HG02885 (cell line): ENCODE results near the gene WARS2.
A peak's percentile ranks its signal among the peaks of the same experiment; 100 is the strongest.

Experiments
- ATAC-seq: cut with Tn5 transposase; IDR thresholded peaks from one replicate; pipeline ENCODE4 v1.9.1; 2021; ENCODE audit warnings: mild to moderate bottlenecking; ENCODE audit not compliant: unreplicated experiment, poor library complexity

Gene WARS2

DNA sequence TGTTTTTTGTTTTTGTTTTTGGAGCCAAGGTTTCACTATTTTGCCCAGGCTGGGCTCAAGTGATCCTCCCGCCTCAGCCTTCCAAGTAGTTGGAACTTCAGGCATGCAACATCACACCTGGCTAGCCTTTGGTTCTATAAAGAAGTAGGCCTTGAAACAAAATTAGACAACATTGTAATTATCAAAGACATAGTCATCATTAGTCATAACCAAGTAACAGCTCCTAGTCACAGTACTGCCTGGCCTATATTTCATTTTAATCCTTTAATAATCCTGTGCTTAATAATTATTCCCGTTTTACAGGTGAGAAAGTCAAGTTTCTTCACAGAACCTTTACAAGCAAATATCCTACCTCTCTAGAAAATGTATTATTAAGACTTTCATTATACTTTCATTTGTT is 100.0 kb downstream of the WARS2 start:
- no peak for ATAC-seq

DNA sequence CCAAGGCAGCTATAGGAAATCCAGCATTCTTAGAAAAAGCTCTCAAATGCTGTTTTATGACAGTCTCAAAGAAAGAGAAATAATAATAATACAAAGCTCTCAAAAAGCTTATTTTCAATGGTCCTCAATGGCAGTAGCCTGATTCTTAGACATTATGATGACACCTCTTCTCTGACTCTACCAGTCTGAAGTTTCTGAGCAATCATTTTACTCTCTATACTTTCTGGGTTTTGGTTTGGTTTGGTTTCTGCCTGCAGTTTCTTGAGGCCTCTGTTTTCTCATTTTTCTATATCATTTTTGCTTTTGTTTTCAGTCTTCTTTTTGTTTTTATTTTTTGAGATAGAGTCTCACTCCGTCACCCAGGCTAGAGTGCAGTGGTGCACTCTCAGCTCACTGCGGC is 102.1 kb downstream of the WARS2 start:
- ATAC-seq = no peak

DNA sequence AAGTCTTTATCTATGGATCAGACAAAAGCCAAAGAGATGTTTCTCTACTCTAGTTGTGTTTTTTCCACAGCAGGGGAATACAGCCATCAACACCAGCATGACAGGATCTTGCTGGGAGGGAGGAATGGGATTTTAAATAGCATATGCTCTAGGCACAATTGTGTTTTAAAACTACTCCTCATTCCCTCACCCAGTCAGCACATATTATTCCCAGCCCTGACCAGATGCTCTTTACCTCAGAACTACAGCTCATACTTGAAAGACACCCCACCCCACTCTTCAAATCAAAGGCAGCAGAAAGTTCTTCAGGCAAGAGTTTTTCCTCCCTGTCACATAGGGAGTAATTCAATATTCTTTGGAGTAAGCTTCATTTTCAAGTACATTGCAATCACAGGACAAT is 106.1 kb downstream of the WARS2 start:
- ATAC-seq = no peak

DNA sequence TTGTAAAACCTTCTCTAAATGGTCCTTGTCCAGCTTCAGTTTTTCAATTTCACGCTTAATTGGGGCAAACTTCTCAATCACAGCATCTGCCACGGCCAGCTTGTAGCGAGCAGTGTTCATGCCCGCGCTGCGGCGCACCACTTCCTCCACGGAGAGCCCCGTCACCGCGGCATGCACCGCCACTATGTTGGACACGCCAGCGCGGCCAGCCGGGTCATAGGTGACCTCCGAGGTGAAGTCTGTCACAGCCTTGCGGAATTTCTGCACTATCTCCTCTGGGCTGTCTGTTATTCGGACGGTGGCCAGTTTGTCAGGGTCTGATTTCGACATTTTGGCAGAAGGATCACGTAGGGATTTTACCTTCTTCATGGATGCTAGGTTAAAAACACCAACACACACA is 107.5 kb downstream of the WARS2 start:
- no peak for ATAC-seq

DNA sequence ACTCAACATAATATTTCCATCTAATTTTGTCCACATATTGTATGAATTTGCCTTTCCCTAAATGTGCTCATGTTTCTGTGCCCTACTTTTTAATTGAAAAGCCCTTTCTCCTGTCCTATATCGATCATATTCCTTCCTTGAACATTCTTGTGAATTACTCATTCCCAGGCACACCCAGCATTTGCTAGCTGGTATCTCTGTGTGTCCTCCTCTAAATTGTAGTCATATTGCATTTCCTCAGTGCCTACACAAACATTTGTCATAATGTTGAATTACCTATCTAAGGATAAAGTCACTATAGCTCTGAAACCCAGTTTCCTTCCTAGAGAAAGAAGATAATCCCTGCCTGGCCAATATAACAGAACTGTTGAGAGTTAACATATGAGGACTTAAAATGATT is 112.7 kb downstream of the WARS2 start:
- no peak for ATAC-seq

DNA sequence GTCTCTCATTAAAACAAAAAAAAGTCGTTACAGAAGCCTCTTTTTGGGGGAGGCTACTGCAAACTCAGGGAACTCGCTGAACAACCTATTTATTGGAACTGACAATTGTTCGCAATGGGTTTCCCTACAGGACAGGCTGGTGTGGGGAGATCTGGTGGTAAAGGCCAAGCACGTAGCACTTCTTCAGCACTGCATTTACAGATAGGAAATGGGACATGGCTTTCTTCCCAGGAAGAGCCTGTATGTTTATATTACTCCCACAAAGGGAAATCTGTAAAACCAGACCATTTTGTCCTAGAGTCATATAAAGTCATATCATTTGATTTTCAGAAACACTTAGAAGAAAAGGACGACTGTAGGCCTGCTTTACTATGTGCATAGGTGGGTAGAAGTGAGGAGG is 113.5 kb downstream of the WARS2 start:
- no peak for ATAC-seq

DNA sequence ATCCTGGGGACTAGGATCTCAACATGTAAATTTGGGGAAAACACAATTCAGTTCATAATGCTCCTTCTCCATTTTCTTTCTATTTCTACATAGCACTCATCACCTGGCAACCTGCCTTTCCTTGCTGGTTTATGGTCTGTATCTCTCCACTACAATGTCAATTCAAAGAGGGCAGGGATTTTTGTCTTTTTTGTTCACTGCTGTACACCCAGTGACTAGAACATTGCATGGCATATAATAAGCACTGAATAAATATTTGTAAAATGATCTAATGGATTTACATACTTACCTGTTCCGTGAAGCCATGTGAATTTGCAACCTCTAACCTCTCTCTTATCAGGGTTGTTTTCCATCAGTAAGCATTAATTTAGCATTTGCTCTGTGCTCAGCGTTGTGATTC is 124.9 kb downstream of the WARS2 start:
- no peak for ATAC-seq

DNA sequence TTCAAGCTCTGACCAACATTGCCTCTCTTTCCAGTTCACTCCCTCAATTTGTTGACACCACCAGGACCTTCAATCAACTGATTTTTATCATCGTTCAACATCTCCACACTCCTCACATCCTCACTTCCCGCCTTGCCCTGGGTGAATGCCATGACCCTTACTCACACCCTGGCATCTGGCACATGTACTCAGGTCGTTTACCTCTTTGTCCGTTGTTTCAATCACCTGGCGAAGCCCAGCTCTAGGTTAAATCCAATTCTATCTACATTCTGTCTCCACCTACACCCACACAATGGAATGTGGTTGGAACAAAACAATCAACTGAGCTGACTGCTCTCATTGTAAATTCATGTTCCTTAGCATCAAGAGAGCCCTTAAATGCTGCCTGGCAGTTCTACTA is 128.1 kb downstream of the WARS2 start:
- no peak for ATAC-seq

DNA sequence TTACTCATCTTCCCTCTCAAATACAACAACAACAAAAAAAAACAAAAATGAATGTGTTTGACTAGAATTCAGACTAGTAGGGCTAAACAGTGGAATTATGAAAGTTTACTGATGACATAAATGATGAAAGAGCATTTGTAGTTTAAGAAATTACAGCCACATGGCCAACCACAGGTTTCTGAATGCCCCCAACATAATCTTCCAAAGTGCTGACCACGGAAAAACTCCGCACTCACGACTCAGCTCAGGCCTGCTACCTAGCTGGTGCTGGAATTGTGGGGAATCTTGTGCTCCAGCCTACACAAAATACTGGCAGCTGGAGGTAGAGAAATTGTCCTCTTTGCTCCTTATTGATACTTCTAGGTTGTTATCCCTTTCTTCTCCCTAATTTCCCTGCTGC is 128.7 kb downstream of the WARS2 start:
- no peak for ATAC-seq

DNA sequence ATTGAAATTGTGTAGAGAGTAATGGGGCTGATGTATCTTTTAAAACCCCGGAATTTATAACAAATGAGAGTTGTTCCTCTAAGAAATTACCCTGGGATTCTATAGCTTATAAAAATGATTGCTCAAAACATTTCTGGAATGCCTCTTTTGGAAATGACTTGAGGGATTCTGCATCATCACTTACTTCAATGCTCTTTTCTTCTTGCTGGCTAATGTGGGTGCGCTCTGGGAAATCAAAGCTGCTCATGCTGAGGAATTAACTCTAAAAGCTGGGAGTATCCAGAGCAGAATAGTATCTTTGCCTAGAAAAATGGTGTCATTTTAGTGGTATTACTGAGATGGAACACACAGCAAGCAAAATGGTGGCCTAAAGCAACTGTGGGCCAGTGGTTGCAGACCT is 129.3 kb downstream of the WARS2 start:
- no peak for ATAC-seq

DNA sequence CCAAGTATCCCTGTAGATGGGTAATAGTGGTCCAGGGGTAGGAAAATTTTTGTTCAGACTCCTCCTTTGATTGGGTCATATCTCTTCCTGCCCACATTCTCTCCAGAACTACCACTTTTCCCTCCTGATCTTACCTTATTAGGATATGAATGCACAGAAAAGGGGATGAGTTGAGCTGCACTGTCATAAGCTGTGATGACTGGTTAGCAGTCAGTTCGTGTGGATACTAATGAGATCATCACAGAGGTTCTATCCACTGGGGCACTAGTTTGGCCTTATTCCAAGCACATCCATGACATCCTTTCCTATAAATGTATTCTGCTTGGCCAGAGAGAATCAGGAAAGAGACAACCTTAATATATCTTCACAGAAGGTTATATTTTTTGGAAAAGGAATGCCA is 130.3 kb downstream of the WARS2 start:
- ATAC-seq = no peak

DNA sequence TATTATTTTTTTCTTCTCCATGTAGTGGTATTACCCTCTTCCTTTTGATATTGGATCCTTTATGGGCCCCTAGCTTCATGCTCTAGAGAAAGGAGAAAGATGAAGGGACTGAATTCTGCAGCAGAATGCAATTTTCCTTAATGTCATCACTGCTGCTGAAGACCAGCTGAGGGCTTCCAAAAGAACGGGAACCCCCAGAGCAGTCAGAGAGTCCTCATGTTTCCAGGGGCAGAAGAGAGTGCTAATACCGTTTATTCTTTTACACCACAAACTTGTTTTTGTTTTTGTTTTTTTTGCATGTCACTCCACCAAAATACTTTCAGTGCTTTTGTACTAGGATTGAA is 131.2 kb downstream of the WARS2 start:
- ATAC-seq = no peak

DNA sequence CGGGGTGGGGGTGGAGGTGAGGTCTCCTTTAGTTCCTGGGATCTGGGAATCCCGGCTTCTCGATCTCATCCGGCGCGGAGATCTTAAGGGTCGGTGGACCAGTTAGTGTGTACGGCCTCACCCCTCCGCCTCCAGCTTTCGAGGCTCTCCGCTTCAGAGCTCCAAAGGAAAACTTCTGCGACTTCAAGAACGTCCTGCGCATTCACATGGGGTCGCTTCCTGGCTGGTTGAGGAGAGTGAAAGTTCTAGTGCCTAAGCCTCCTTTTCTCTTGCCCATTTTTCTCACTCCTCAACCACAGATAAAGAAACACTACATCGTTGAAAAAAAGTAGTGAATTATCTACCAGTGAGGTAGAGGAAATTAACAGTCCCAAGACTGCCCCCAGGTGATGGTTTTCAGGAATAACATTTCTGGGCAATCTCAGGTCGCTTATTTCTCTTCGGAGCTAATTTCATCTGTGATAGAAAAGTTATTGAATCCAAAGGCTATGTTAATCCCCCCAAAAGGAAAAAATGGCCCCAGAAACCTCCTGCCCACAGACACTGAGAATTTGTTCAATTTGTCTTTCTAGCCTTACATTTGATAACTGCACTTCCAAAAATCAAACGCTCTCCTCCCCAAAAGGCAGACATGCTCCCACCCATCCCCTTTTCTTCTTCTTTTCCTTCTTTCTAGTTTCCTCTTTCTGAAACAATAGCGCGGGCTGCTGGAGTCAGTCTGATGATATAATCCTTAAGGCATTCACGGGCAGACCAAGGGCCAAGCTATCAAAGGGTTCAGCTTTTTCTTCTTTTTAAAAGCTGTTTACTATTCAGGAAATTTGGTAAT is 131.8 kb downstream of the WARS2 start:
- peak; percentile 47 for ATAC-seq

DNA sequence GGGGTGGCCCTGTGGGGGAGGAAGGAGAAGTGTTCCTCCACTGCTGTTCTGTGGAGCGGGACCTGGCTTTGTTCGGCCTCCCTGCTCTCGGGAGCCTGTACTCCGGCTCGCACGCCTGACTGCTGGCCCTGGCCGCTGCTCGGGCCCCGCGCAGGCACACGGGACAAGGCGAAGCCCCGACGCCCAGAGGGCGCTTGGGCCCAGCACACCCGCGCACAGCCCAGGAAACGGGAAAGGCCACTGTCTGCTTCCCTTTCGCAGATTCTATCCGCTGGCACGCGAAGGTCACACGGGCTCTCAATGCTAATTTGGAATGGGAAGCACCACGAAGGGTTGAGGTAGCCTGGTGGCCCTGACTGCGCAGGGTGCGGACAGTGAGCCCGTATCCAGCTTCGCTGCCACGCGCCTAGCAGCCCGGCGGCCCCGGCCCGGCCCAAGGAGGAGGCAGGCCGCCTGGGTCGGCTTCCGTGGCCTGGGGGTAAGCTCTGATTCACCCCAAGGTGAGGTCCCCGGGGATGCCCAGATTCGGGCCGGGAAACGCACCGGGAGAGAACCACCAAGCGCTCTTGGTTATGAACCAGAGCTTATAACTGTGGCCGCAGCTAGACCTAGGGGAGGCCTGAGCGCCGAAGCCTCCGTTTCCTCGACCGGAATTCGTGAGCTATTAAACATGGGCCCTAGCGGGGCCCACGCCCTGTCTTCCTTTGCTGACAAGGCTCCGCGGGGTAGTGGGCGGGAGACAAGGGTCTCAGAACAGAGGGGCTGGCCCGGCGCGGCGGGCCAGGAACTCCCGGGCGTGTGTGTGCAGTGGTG is 132.6 kb downstream of the WARS2 start:
- ATAC-seq = peak; percentile 21

DNA sequence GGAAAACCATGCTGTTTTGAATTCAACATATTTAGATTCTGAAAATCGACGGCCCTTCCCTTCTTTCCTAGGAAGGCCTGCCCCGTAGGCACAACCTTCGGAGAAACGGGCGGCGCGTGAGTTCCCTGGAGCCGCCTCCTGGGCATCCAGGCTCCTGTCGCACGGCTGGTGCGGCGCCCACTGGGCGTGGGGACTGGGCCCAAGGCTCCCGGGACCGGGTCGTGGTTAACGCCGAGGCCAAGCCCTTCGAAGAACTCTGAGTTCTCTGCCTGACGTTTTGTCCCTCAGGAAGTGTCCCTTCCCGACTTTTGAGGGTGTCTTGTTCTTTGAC is 133.1 kb downstream of the WARS2 start:
- ATAC-seq = no peak

DNA sequence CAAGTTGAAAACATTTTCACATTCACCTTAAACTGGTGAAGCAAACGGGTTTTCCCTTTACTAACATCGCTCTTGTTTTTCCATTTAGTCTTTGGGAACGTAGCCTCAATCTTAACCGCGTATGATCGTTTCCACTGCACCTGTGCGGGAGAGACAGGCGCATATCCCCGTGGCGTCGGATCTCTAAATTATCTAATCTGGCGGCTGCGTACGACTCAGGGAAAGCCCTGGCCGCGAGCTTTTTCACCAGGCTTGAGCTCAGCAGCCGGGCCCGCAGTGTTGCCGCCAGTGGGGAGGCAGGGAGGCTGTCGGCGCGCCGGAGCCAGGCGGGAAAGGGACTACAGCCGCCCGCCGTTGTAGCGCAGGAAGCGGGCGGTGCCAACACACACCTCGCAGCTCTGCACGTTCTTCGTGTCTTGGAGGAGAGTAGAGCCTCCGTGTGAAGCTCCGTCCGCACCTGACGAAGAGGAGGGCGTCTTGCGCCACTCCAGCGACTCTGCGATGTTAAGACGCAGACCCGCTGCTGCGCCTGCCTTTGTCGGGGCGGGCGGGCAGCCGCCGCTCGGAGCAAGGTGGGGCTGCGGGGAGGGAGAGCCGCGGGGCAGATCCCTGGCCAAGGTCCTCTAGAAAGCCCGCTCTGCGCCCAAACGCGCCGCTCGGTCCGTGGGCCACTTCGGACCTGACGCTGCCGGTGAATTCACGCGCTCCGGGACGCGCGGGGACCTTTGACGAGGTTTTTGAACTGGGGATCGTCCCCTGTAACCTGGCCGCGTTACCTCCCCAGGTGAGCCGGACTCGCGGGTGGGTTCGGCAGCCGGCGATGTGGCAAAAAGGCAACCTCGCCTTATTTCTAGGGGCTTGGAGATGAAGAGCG is 133.8 kb downstream of the WARS2 start:
- no peak for ATAC-seq

DNA sequence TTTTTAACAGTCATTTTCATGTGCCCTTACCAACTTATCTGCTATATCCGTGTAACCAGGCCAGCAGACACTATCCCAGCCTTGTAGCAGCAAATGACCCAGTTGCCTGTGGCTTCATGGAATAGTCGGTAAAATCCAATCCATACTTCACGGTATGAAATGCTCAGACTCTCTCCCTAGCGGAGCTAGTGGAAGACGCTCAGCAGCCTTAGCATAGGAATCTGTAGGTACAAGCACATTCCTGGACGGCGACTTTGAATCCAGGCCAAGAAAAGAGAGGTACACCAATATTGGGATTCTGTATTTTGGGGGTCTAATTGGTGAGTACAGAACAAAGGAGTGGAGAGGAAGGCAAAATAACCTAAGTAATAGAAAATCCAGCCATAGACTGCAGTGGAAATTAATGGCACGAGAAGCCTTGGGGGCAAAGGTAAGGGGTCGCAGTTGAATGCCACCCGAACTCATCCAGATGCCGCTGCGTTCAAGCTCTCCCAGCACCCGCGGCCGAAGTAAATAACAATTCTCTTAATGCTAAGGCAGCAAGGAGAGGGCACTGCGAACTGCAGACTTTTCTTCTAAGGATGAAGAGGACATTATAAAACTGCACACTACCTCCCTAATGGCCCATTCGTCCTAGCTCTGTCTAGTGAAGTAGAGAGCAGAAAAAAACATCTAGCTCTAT is 134.6 kb downstream of the WARS2 start:
- ATAC-seq = no peak

DNA sequence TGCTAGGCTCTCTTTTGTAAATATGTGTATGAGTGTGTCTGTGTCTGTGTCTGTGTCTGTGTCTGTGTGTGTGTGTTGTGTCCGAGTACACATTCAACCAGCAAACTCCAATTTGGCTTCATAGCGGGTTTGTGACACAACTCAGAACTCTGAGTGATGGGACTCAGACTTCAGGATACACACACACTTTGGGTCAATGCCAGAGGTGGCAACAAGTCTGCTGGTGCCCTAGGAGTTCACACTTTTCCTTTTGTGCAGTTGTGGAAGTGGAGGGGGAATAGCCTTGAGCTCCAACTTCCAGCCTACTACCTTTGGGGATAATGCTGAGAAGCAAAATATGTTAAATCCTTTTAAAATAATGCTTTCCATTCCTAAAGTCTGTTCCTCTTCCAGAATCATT is 135.7 kb downstream of the WARS2 start:
- no peak for ATAC-seq

DNA sequence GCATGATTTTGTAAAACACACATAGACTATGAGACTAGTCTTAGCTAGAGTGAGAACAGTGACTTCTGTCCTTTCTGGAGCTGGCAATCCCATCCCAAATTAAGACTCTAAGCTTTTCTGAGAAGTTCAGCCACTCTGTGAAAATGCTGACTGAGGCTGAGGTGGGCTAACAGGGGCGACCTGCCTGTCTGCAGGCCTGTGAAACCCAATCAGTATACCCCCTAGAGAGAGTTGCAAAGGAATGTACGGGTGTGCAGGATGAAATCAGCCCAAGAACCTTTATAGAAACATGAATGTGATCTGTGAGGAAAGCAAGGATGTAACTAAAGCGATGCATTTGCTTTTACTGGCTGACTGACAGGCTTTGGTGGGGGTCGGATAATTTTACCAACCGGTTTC is 136.3 kb downstream of the WARS2 start:
- ATAC-seq = no peak

DNA sequence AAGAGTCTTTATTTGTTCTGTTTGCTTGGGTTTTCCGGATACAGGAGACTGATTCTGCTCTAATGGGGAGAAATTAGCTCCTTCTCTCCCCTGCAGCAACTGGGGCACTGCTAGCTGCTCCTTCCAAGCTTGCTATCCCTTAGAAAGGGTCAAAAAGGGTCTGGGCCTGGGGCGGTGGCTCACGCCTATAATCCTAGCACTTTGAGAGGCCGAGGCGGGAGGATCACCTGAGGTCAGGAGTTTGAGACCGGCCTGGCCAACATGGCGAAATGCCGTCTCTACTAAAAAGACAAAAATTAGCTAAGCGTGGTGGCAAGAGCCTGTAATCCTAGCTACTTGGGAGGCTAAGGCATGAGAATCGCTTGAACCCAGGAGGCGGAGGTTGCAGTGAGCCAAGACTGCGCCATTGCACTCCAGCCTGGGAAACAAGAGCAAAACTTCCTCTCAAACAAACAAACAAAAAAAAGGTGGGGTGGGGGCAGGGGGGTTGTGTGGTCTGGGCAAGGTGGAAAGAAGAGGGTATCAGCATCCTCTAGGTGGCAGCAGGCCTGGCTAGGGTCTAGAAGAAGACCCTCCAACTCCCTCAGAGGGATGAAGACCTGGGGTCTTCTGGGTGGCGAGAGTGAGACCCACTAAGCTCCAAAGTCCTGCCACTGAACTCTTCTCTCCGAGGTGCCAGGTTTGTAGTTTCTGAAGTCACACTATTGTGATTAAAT is 136.9 kb downstream of the WARS2 start:
- ATAC-seq = no peak
